Mesothelial cell of epicardium (in vitro differentiated cells): Measurements from ENCODE around the gene ADARB1. TPM values are rescaled to one million over a fixed set of nuclear protein-coding genes. Genes with fewer than 3 reads are reported as not detected.

Experiments used
- DNase-seq, 2 experiments: peaks; one replicate each; pipeline ENCODE4 v3.0.0; 2021; ENCODE audit warnings: low spot score in 2 of 2; ENCODE audit not compliant: unreplicated experiment in 2 of 2
- H3K27ac Mint-ChIP-seq: 2 replicates; pipeline ENCODE4 v1.8.0; 2021; ENCODE audit warnings: mixed read lengths
- H3K27me3 Mint-ChIP-seq: 2 replicates; pipeline ENCODE4 v1.8.0; 2021; ENCODE audit warnings: low read depth, mixed read lengths
- H3K36me3 Mint-ChIP-seq: 2 replicates; pipeline ENCODE4 v1.8.0; 2021; ENCODE audit warnings: mixed read lengths
- H3K4me1 Mint-ChIP-seq: 2 replicates; pipeline ENCODE4 v1.8.0; 2021; ENCODE audit warnings: mixed read lengths
- H3K4me3 Mint-ChIP-seq: 2 replicates; pipeline ENCODE4 v1.8.0; 2021; ENCODE audit warnings: mild to moderate bottlenecking, moderate library complexity, mixed read lengths
- H3K9me3 Mint-ChIP-seq: 2 replicates; pipeline ENCODE4 v1.8.0; 2021; ENCODE audit warnings: mixed read lengths
- CTCF ChIP-seq: fragments of 200-600 bp; sonication (generic); IDR thresholded peaks from one replicate; pipeline ENCODE4 v1.5.0; 2021; ENCODE audit warnings: antibody characterized with exemption; ENCODE audit not compliant: unreplicated experiment
- total RNA-seq: library from RNA; stranded (reverse); gene quantifications from 3 replicates; pipeline ENCODE4 v1.2.1, GENCODE V29; 2021

ADARB1 gene
- total RNA-seq, 1 donor from 2014 or later = 26.5 TPM

DNA sequence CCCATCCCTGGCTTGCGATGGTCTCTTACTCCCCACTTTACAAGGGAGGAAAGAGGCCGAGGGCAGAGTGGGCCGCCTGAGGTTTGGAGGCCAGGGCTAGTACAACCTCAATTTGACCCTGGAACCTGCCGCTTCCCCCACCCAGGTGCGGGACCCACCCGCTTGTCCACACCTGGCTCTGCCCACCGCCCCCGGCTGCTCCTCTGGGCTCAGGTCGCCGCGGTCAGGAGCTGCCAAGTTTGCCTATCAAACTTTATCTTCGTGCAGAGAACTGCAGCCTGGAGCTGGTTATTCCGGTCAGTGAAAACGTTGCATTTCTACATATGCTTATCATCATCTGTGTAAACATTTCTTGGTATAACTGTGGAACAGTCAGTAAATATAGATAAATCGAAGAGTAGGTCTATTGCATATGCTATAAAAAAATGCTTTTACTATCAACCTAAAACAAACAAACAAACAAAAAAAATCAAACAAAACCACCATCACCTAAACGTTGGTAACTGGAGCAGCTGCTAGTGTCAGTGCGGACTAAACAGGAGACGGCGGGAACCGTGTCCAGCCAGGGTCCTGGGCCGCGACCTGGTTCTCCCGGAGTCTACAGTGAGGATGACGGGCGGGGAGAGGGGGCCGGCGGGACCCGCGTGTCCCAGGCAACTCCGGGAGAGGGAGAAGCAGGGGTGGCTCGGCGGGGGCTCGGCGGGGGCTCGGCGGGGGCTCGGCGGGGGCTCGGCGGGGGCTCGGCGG, 906 bp upstream of the ADARB1 start:
- H3K9me3 Mint-ChIP-seq = no peaks in the 10 kb centered on the region
- DNase-seq = peak in 1 of 2 experiments; percentile 57
- peak overlapping the region; percentile 98 for H3K27ac Mint-ChIP-seq
- H3K36me3 Mint-ChIP-seq = no peaks in the 10 kb centered on the region
- no peak for TF ChIP-seq CTCF
- no peaks in the 10 kb centered on the region for H3K27me3 Mint-ChIP-seq
- H3K4me3 Mint-ChIP-seq = peak overlapping the region; percentile 94
- peaks cover 25% of the 10 kb centered on the region for H3K4me1 Mint-ChIP-seq

DNA sequence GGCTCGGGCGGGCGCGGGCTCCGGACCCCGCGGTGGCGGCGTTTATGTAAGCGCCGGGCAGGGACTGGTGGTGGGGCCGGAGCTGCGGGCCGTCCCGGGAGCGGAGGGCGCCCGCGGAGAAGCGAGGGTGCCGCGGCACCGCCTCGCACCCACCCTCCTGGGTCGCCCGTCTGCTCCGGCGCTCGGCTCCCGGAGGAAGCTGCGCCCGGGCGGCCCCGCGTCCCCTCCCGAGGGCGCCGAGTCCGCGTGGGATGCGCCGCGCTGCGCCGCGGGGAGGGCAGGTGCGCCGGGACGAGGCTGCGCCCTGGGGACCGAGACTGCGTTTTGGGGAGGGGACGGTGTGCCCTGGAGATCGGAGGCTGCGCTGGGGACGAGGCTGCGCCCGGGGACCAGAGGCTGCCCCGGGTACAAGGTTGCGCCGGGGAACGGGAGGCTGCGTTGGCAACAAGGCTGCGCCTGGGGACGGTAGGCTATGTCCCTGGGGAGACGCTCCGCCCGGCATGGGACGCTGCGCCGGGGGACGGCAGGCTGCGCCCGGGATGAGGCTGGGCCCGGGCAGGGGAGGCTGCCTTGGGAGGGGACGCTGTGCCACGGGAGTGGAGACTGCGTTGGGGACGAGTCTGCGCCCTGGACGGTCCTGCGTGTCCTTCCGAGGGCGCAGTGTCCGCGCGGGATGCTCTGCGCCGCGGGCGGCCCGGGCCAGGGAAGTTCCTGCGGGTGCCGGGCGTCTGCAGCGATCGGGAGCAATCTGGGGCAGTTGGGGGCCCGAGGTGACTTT, 627 bp downstream of the ADARB1 start:
- Mint-ChIP-seq H3K4me1 (peaks cover 31% of the 10 kb centered on the region), H3K27ac (no peak overlapping the region)
- DNase-seq = peak in 1 of 2 experiments; percentile 61

DNA sequence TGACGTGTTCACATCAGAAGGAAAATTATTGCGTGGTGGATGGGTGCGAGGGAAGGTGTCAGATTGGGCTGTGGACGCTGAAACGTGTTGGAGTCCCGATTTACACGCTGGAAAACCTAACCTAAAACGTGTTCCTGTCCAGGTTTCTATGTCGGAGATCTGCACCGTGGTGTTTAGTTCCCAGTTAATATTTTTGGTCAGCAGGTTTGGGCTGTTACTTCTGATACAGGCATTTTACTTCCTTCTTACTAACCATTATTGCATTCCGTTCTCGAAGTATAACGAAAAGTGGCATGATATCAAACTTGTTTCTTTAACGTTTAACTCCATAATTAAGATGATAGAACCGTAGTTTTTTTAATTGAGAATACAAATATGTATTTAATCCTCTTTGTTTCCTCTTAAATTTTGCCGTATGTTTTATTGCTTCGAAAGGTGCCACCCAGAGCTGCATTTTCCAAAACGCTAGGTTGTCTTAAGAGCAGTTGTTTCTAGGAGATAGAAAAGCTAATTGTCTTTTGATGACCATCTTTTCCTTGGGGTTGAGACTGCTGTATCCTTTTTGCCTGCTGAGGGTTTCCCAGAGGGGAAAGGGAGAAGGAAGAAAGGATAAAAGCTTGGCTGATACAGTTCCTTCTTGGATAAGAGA, 1.3 kb downstream of the ADARB1 start:
- Mint-ChIP-seq H3K4me3 (peak overlapping the region; percentile 75), H3K9me3 (no peaks in the 10 kb centered on the region), H3K4me1 (peaks cover 35% of the 10 kb centered on the region), H3K27me3 (no peaks in the 10 kb centered on the region), H3K36me3 (no peaks in the 10 kb centered on the region), H3K27ac (peak overlapping the region; percentile 66)
- no peak for TF ChIP-seq CTCF
- no peak for DNase-seq

More for the DNA sequence above, 627 bp downstream of the ADARB1 start:
- H3K4me3 Mint-ChIP-seq = peak overlapping the region; percentile 75
- H3K9me3 Mint-ChIP-seq = no peaks in the 10 kb centered on the region
- no peak for TF ChIP-seq CTCF
- H3K27me3 Mint-ChIP-seq = no peaks in the 10 kb centered on the region
- H3K36me3 Mint-ChIP-seq = no peaks in the 10 kb centered on the region

DNA sequence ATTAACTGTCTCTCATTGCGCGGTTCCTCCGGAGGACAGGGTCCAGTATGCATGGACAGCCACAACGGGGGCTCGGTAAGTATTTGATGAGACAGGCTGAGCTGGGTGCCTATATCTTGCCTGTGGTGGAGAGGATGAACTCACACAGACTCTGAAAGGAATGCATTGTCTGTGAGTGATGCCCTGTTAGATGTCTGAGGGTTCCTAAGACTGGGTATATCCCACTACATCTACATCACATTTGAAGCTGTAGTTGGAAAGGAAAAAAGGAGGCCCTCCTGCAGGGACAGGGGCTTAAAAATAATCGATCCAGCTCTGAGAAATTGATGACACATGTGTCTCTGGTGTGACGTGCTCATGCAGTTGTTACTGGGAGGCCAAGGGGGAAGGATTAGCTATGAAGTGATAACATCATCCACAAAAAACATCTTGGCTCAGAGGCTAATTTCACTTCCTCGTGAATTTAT, 1.9 kb downstream of the ADARB1 start:
- Mint-ChIP-seq H3K27ac (no peak overlapping the region), H3K36me3 (no peaks in the 10 kb centered on the region), H3K27me3 (no peaks in the 10 kb centered on the region), H3K4me3 (peak overlapping the region; percentile 75), H3K9me3 (no peaks in the 10 kb centered on the region), H3K4me1 (peaks cover 41% of the 10 kb centered on the region)
- TF ChIP-seq CTCF = no peak
- no peak for DNase-seq

DNA sequence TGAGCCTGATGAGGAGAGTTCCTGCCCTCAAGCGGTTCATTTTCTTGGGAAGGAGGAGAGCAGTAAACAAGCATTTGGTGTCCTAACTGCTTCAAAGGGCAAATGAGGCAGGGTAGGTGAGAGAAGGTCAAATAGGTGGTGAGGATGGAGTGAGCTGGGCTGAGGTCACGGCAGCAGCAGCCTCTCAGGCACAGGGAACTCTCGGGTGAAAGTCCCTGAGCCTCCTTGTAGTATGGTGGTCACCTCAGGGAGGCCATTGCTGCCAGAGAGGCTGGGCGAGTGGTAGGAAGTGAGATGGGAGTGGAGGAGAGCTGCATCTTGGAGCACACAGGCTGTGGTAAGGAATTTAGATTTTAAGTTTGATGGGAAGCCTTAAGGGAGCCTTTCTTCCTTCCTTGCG, 4.0 kb downstream of the ADARB1 start:
- DNase-seq = no peak
- Mint-ChIP-seq H3K4me3 (no peak overlapping the region), H3K27me3 (no peaks in the 10 kb centered on the region), H3K4me1 (peaks cover 39% of the 10 kb centered on the region), H3K9me3 (no peaks in the 10 kb centered on the region), H3K36me3 (no peaks in the 10 kb centered on the region), H3K27ac (no peak overlapping the region)
- no peak for TF ChIP-seq CTCF
